GM19455 (cell line): Measurements from ENCODE around the gene GTF3C1.

Experiments used
- ATAC-seq: cut with Tn5 transposase; IDR thresholded peaks from one replicate; pipeline ENCODE4 v1.9.1; 2021; ENCODE audit not compliant: unreplicated experiment

Gene GTF3C1

GRCh38 chr16:27485811-27486210, 63.9 kb downstream of the GTF3C1 start:
- ATAC-seq, result no peak

GRCh38 chr16:27485126-27485525, 64.6 kb downstream of the GTF3C1 start:
- no peak for ATAC-seq

- ATAC-seq, result no peak
These were observed 66.1 kb downstream of the GTF3C1 start for GRCh38 chr16:27483624-27484023.

- ATAC-seq, result no peak
These were observed 66.7 kb downstream of the GTF3C1 start for GRCh38 chr16:27483088-27483437.

- no peak for ATAC-seq
These were observed 67.2 kb downstream of the GTF3C1 start for GRCh38 chr16:27482397-27483087.

- ATAC-seq, result no peak
These were observed 68.3 kb downstream of the GTF3C1 start for GRCh38 chr16:27481282-27481934.

GRCh38 chr16:27480761-27481160, 69.0 kb downstream of the GTF3C1 start:
- no peak for ATAC-seq

- ATAC-seq, result no peak
These were observed 73.5 kb downstream of the GTF3C1 start for GRCh38 chr16:27476240-27476639.

- no peak for ATAC-seq
These were observed 74.2 kb downstream of the GTF3C1 start for GRCh38 chr16:27475561-27475960.

- ATAC-seq, result no peak
These were observed 74.8 kb downstream of the GTF3C1 start for GRCh38 chr16:27474921-27475320.

- ATAC-seq, result no peak
These were observed 75.7 kb downstream of the GTF3C1 start for GRCh38 chr16:27474041-27474440.

GRCh38 chr16:27473101-27473900, 76.4 kb downstream of the GTF3C1 start:
- ATAC-seq, result no peak

GRCh38 chr16:27472091-27473020, 77.4 kb downstream of the GTF3C1 start:
- ATAC-seq, result no peak

GRCh38 chr16:27471661-27472060, 78.1 kb downstream of the GTF3C1 start:
- no peak for ATAC-seq

GRCh38 chr16:27470567-27471431, 78.9 kb downstream of the GTF3C1 start:
- ATAC-seq, result no peak

GRCh38 chr16:27468941-27469531, 80.7 kb downstream of the GTF3C1 start:
- ATAC-seq, result no peak

- ATAC-seq, result no peak
These were observed 84.2 kb downstream of the GTF3C1 start for GRCh38 chr16:27465483-27465879.

GRCh38 chr16:27464626-27465482, 84.9 kb downstream of the GTF3C1 start:
- no peak for ATAC-seq
